Measurements from ENCODE around the gene THRA.

The THRA gene

DNA sequence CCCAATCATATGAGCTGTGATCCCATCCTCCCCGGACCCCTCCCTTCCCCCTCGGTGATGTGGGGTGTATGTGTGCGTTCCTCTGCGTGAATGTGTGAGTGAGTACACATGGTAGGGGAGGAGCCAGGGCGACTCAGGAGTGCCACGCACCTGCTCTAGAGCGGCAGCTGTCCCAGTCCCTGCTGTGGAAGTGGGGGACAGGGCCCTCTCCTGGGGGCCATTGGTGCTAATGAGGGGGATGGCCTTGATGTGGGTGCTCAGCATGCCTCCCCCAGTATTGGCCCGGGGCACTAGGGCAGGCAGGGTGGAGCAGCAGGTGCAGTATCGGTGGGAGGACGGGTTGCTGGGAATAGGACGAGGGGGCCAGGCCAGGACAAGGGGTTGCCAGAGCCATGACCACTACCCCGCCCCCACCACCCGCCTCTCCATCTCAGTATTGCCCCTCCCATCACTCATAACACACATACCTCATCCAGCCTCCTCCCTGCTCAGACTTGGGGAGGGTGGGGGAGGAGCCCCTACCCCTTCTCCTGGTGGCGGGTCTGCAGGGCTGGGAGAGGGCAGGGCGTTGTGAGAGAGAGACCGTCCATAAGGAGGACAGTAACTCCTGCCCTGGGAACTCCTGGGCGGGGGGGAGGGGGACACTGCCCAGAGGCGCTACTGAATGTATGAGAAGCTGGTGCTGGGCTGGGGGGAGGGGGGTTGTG is 29.1 kb downstream of the THRA start:
- no peak for TF ChIP-seq GABPA (IDR thresholded peaks at IDR 0.05; ENCODE audit: low read depth)
- TF ChIP-seq, protein P1, sequence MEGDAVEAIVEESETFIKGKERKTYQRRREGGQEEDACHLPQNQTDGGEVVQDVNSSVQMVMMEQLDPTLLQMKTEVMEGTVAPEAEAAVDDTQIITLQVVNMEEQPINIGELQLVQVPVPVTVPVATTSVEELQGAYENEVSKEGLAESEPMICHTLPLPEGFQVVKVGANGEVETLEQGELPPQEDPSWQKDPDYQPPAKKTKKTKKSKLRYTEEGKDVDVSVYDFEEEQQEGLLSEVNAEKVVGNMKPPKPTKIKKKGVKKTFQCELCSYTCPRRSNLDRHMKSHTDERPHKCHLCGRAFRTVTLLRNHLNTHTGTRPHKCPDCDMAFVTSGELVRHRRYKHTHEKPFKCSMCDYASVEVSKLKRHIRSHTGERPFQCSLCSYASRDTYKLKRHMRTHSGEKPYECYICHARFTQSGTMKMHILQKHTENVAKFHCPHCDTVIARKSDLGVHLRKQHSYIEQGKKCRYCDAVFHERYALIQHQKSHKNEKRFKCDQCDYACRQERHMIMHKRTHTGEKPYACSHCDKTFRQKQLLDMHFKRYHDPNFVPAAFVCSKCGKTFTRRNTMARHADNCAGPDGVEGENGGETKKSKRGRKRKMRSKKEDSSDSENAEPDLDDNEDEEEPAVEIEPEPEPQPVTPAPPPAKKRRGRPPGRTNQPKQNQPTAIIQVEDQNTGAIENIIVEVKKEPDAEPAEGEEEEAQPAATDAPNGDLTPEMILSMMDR (IDR thresholded peaks at IDR 0.05; ENCODE audit: insufficient read depth, low read length) = no peak
- TF ChIP-seq POLR2AphosphoS5 (IDR thresholded peaks at IDR 0.05; ENCODE audit: low read depth) = no peak
- TF ChIP-seq, protein P2, sequence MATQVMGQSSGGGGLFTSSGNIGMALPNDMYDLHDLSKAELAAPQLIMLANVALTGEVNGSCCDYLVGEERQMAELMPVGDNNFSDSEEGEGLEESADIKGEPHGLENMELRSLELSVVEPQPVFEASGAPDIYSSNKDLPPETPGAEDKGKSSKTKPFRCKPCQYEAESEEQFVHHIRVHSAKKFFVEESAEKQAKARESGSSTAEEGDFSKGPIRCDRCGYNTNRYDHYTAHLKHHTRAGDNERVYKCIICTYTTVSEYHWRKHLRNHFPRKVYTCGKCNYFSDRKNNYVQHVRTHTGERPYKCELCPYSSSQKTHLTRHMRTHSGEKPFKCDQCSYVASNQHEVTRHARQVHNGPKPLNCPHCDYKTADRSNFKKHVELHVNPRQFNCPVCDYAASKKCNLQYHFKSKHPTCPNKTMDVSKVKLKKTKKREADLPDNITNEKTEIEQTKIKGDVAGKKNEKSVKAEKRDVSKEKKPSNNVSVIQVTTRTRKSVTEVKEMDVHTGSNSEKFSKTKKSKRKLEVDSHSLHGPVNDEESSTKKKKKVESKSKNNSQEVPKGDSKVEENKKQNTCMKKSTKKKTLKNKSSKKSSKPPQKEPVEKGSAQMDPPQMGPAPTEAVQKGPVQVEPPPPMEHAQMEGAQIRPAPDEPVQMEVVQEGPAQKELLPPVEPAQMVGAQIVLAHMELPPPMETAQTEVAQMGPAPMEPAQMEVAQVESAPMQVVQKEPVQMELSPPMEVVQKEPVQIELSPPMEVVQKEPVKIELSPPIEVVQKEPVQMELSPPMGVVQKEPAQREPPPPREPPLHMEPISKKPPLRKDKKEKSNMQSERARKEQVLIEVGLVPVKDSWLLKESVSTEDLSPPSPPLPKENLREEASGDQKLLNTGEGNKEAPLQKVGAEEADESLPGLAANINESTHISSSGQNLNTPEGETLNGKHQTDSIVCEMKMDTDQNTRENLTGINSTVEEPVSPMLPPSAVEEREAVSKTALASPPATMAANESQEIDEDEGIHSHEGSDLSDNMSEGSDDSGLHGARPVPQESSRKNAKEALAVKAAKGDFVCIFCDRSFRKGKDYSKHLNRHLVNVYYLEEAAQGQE (IDR thresholded peaks at IDR 0.05; ENCODE audit: insufficient replicate concordance, low read depth) = no peak
- no peak for TF ChIP-seq SPI1 (IDR thresholded peaks at IDR 0.05; ENCODE audit: borderline replicate concordance, low read depth)
- H3K4me3 ChIP-seq (replicated peaks; ENCODE audit: insufficient read depth, low read length) = no peak overlapping the region
- H3K27me3 ChIP-seq (ENCODE audit: insufficient read depth, poor library complexity, severe bottlenecking) = no peaks in the 10 kb centered on the region
- H3K27ac ChIP-seq (replicated peaks) = no peak overlapping the region
- no peak for DNase-seq (ENCODE audit: low read depth in 1 of 2, low spot score in 1 of 2)

GRCh38 chr17:40092581-40092980 is 29.8 kb downstream of the THRA start:
- TF ChIP-seq POLR2AphosphoS5 (IDR thresholded peaks at IDR 0.05; ENCODE audit: low read depth) (no peak), SPI1 (IDR thresholded peaks at IDR 0.05; ENCODE audit: borderline replicate concordance, low read depth) (no peak), GABPA (IDR thresholded peaks at IDR 0.05; ENCODE audit: low read depth) (no peak)
- TF ChIP-seq, protein P2 (IDR thresholded peaks at IDR 0.05; ENCODE audit: insufficient replicate concordance, low read depth) = no peak
- TF ChIP-seq, protein P1 (IDR thresholded peaks at IDR 0.05; ENCODE audit: insufficient read depth, low read length) = no peak
- DNase-seq (ENCODE audit: low read depth in 1 of 2, low spot score in 1 of 2) = no peak
- Histone ChIP-seq H3K27ac (replicated peaks) (no peak overlapping the region), H3K4me3 (replicated peaks; ENCODE audit: insufficient read depth, low read length) (no peak overlapping the region), H3K27me3 (ENCODE audit: insufficient read depth, poor library complexity, severe bottlenecking) (no peaks in the 10 kb centered on the region)

GRCh38 chr17:40093005-40093579 is 30.3 kb downstream of the THRA start:
- TF ChIP-seq SPI1 (IDR thresholded peaks at IDR 0.05; ENCODE audit: borderline replicate concordance, low read depth) (no peak), GABPA (IDR thresholded peaks at IDR 0.05; ENCODE audit: low read depth) (no peak), POLR2AphosphoS5 (IDR thresholded peaks at IDR 0.05; ENCODE audit: low read depth) (no peak; the same call in 1 of the 2 replicates)
- TF ChIP-seq, protein P1 (IDR thresholded peaks at IDR 0.05; ENCODE audit: insufficient read depth, low read length) = no peak
- TF ChIP-seq, protein P2 (IDR thresholded peaks at IDR 0.05; ENCODE audit: insufficient replicate concordance, low read depth) = no peak
- no peak for DNase-seq (ENCODE audit: low read depth in 1 of 2, low spot score in 1 of 2)
- H3K27me3 ChIP-seq (ENCODE audit: insufficient read depth, poor library complexity, severe bottlenecking) = no peaks in the 10 kb centered on the region
- no peak overlapping the region for H3K4me3 ChIP-seq (replicated peaks; ENCODE audit: insufficient read depth, low read length)
- no peak overlapping the region for H3K27ac ChIP-seq (replicated peaks)
